ENCODE data around the gene TMEM186. TPM values are rescaled to one million over a fixed set of nuclear protein-coding genes. Genes with fewer than 3 reads are reported as not detected.
"Not testable (repeated sequence)": the region's sequence is repeated elsewhere in the genome, so short reads cannot be mapped to it uniquely, and the experiment has no call there.

TMEM186 gene
- total RNA-seq, 1 donor from 2014 or later = 6.5 TPM

DNA sequence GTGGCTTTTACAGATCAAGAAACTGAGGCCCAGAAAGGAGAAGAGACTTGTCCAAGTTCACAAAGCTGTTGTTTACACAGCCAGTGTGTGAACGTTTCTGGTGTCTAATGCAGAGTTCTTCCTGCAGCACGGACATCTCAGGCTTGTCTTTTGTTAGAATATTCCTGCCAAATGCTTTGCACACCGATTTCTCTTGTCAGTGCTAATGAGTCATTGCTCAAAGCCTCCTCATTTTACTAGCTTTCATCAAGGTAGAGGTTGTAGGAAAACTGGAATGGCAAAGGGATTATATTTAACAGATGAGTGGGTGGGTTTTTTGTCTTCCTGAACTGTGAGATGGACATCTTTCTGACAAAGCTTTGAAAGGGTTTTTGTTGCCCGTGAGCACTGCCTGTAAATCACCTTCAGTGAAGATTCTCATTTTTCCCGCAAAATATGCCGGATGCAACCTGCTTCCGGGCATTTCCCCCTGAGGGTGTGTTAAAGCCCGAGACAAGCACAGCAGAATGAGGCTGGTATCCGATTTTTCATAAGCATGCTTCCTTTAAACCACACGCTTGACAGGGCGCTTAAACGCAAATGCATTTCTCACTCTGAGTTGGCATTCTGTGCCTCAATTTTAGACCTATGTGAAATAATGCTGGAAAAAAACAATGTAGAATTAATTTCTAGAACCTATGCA, 14.9 kb upstream of the TMEM186 start:
- no peak for DNase-seq (ENCODE audit: low read depth, low spot score)

- DNase-seq (ENCODE audit: low read depth, low spot score) = no peak
Measured at GRCh38 chr16:8808613-8809353, 11.3 kb upstream of the TMEM186 start.

- DNase-seq (ENCODE audit: low read depth, low spot score) = no peak
Measured at GRCh38 chr16:8808009-8808408, 10.6 kb upstream of the TMEM186 start.

DNA sequence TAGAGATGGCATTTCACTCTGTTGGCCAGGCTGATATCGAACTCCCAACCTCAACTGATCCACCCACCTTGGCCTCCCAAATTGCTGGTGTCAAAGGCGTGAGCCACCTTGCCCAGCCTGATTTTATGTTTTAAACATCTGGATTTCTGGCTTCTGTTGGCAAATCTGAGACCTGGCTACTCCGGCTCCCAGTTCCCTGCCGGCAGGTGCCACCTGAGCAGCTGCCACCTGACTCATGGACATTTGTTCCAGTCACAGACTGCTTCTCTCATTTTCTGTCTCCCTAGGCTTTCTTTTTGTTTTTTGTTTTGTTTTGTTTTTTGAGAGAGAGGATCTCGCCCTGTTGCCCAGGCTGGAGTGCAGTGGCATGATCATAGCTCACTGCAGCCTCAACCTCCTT, 9.8 kb upstream of the TMEM186 start:
- no peak for DNase-seq (ENCODE audit: low read depth, low spot score)

- DNase-seq (ENCODE audit: low read depth, low spot score) = no peak
Measured at GRCh38 chr16:8806272-8806983, 9.0 kb upstream of the TMEM186 start.

GRCh38 chr16:8804313-8804712, 6.9 kb upstream of the TMEM186 start:
- DNase-seq (ENCODE audit: low read depth, low spot score) = no peak

DNA sequence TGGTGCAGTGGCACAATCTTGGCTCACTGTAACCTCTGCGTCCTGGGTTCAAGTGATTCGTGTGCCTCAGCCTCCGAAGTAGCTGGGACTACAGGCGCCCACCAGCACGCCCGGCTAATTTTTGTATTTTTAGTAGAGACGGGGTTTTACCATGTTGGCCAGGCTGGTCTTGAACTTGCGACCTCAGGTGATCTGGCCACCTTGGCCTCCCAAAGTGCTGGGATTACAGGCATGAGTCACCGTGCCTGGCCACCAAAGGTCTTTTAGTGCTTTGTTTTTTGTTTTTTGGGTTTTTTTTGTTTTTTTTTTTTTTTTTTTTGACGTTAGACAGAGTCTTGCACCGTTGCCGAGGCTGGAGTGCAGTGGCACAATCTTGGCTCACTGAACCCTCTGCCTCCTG, 6.3 kb upstream of the TMEM186 start:
- DNase-seq (ENCODE audit: low read depth, low spot score) = not testable (repeated sequence)

DNA sequence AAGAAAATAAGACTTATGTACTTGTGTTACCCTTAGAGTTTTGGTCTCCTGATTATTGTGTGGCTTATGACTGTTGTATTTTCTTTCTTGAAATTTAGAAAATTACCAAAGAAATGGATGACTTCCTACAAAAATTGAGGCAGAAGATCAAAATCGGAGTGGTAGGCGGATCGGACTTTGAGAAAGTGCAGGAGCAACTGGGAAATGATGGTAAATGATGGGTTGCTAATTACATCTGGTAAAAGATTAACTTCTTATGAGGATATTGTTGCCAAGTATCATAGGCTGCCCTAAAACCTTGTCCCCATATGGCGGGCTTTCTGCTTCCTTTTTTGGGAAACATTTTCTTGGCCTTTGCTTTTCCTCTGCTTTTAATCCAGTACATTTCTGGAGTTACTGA, 4.3 kb upstream of the TMEM186 start:
- DNase-seq (ENCODE audit: low read depth, low spot score) = no peak

- DNase-seq (ENCODE audit: low read depth, low spot score) = no peak
Measured at GRCh38 chr16:8798535-8799157, 1.2 kb upstream of the TMEM186 start.

- DNase-seq (ENCODE audit: low read depth, low spot score) = no peak
Measured at GRCh38 chr16:8798174-8798527, 712 bp upstream of the TMEM186 start.

DNA sequence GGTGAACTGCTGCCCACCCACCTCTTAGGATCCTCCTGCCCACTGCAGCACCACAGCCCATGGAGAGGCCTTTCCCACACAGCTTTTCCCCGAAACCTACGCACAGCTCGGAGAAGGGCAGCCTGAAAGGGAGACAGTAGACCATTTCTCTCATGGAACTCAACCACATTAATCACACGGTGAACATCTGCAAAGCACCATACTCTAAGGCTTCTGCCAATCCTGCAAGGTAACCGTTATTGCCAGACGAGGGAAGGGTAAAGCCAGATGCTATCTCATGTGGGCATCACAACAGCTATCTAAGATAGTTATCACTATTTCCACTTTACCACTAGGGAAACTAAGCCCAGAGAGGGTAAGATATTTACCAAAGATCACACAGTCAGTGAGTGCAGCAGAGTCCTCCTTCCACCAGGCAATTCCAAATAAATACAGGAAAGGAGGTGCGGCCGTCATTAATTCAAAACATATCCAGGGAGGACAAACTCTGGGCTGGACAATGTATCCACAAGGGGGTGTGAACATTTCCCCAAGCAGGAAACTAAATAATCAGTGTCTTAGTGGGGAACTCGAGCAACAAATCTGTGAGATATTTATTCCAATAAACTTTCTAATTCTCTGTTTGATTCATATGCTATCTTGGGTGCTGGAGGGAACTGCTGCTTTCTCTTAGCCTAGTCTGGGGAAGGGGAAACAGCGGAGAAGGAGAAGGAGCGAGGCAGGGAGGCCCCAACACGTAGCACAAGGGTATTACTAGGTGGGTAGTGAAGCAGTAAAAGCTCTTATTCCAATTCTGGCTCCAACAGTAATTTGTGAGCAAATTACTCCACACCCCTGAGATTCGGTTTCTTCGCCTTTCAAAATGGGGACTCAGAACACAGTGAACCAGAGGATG, 723 bp downstream of the TMEM186 start:
- no peak for DNase-seq (ENCODE audit: low read depth, low spot score)

GRCh38 chr16:8795818-8796217, 1.6 kb downstream of the TMEM186 start:
- no peak for DNase-seq (ENCODE audit: low read depth, low spot score)

- DNase-seq (ENCODE audit: low read depth, low spot score) = no peak
Measured at GRCh38 chr16:8795091-8795490, 2.3 kb downstream of the TMEM186 start.

DNA sequence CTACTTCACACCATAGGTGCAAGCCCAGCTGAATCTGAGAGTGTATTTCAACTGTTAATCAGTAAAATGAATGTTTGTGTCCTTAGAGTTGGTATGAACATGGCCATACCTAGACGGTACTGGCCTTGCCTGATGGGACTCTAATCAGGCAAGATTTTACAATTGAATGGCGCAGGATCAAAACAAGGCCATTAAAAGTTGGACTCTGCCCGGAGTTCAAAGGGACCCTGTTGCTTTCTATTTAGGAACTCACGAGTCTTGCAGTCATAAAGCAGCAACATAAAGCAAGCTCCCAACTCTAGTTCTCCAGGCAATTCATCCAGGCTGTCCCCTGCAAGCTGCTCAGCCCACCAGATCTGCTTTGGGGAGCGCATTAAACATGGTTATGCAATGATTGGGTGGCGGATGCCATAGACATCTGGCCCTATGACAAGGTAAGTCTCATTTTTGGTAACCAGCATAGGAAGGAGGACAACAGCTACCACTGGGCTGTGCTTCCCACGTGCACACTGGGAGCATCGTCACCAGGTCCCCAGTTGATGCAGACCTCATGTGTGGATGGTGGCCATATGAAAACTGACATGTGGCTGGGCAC, 8.8 kb downstream of the TMEM186 start:
- no peak for DNase-seq (ENCODE audit: low read depth, low spot score)

GRCh38 chr16:8786316-8786715, 11.1 kb downstream of the TMEM186 start:
- not testable (repeated sequence) for DNase-seq (ENCODE audit: low read depth, low spot score)

- DNase-seq (ENCODE audit: low read depth, low spot score) = no peak
Measured at GRCh38 chr16:8785408-8785807, 12.0 kb downstream of the TMEM186 start.

DNA sequence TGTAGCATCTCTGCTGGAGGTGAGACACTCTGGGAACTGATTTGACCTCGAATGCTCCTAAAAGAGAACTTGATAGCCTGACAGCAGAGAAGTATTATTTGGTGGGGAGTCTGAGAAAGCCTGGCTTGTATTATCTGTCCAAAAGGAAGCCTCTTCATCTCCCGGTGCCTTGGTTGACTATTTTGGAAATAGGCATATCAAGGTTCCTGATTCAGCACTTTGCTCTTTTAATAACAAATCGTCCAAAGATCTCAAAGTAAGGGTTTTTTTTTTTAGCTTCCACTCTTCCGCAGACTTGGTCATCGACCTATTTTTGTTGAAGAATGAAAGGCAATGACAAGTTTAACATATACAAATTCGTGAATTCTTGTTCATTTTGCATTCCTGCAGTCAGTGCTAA, 14.8 kb downstream of the TMEM186 start:
- no peak for DNase-seq (ENCODE audit: low read depth, low spot score)

DNA sequence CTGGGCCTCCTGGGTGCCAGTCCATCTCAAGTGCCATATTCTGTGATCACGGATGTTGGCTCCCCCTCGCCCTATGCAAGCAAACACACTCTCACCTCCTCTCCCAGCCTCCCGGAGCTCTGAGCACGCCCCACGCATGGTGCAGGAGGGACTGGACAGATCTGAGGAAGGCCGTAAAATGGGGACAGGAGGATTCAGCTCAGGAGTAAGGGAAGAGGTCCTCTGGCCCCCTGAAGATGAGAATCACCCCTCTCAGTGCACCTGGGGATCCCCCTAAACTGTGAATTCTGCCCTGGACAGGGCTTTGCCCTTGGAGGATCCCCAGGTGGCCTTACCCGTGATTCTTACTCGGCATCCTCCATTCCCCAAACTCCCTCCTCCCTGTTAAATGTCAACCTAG, 15.6 kb downstream of the TMEM186 start:
- DNase-seq (ENCODE audit: low read depth, low spot score) = no peak

DNA sequence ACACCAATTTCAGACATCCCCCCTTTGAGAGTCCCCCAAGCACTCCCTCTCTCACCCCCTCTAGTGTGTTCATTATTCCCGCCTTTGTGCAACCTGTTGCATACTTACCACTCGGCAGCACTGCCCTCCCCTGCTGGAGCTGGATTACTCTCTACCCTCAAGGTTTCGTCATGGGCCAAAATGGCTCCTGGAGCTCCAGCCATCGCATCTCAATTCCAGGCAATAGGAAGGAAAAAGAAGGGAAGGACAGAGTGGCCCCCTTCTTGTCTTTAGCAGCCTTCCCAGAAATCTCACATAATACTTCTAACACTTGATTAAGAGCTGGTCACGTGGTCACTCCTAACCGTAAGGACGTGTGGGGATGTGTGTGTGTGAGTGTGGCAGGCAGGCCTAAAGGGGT, 20.2 kb downstream of the TMEM186 start:
- DNase-seq (ENCODE audit: low read depth, low spot score) = no peak

- DNase-seq (ENCODE audit: low read depth, low spot score) = no peak
Measured at GRCh38 chr16:8776129-8776584, 21.3 kb downstream of the TMEM186 start.

DNA sequence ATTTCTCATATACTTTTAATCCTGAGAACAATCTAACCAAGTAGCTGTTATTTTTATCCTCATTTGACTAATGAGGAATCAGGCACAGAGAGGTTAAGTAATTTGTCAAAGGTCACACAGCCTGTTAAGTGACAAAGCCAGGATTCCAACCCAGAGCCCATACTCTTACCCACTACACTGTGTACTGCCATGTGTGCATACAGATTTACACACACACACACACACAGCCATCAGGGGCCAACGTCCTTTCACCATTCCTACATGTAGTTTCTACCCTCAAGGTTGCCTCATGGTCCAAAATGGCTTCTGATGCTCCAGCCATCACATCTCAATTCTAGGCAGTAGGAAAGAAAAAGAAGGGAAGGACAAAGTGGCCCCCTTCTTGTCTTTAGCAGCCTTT, 22.1 kb downstream of the TMEM186 start:
- DNase-seq (ENCODE audit: low read depth, low spot score) = no peak

All from pulmonary artery endothelial cell (primary cell).